ENCODE measurements around the gene ATRNL1. TPM values are rescaled to one million over a fixed set of nuclear protein-coding genes. Genes with fewer than 3 reads are reported as not detected.

The ATRNL1 gene
- total RNA-seq, 2 donors from 2014 or later, result 4.1 to 4.5 TPM

DNA sequence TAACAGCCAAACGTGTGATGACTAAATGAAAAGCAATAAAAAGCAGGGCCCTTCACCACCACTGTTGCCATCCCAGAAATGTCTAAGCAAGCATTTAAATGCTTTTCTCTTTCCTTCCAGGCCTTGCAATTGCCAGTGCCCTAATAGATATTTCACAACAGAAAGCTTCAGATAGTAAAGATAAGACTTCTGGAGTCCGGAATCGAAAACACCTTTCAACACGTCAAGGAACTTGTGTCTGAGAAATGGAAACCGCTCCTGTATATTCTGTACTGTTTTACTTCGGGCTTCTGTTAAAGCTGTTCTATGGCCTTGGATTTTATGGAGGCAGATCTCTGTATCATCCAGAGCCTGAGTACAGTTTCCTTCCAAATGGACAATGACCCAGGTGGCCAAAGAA is 851.4 kb downstream of the ATRNL1 start:
- H3K9me3 ChIP-seq, result no peaks in the 10 kb centered on the region
- no peaks in the 10 kb centered on the region for H3K4me1 ChIP-seq
- H3K27ac ChIP-seq, result no peak overlapping the region
- H3K27me3 ChIP-seq, result no peaks in the 10 kb centered on the region
- TF ChIP-seq, protein P1, sequence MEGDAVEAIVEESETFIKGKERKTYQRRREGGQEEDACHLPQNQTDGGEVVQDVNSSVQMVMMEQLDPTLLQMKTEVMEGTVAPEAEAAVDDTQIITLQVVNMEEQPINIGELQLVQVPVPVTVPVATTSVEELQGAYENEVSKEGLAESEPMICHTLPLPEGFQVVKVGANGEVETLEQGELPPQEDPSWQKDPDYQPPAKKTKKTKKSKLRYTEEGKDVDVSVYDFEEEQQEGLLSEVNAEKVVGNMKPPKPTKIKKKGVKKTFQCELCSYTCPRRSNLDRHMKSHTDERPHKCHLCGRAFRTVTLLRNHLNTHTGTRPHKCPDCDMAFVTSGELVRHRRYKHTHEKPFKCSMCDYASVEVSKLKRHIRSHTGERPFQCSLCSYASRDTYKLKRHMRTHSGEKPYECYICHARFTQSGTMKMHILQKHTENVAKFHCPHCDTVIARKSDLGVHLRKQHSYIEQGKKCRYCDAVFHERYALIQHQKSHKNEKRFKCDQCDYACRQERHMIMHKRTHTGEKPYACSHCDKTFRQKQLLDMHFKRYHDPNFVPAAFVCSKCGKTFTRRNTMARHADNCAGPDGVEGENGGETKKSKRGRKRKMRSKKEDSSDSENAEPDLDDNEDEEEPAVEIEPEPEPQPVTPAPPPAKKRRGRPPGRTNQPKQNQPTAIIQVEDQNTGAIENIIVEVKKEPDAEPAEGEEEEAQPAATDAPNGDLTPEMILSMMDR (IDR thresholded peaks at IDR 0.05), result no peak
- H3K4me3 ChIP-seq, result no peak overlapping the region
- no peaks in the 10 kb centered on the region for H3K36me3 ChIP-seq
- no peak for DNase-seq (ENCODE audit: low spot score)

DNA sequence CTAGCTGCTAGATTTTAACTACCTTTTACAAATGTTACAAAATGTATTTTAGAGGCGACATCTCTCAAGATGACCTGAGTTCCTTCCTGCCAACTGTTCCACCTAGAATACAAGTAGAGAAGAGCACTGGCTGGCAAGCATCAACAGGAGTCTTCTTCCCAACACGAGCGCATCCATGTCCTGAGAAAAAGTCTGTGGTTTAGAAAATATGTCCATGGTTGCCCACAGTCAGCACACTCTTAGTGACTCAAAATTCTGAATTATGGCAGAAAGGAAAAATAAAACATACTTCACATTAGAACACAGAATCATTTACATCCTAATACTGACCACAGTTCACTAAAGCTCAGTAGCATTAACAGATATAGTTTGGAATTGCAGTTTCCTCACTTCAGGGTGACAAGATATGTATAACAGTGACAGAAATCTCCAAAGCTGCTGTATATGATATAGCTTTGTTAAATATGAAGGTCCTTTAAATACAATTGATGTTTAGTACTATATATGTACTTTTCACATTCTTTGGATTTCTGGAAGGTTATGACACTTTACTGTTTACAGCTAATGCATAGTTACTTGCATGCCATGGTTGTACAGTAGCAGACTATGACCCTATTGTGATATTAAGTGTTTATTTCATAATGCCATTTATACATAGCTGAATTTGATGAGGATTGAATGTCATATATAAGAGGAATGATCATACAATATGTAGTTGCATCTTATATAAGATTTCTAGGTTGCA is 852.7 kb downstream of the ATRNL1 start:
- no peaks in the 10 kb centered on the region for H3K9me3 ChIP-seq
- DNase-seq (ENCODE audit: low spot score), result no peak
- no peaks in the 10 kb centered on the region for H3K27me3 ChIP-seq
- no peaks in the 10 kb centered on the region for H3K36me3 ChIP-seq
- no peak overlapping the region for H3K27ac ChIP-seq
- no peak overlapping the region for H3K4me3 ChIP-seq
- TF ChIP-seq, protein P1 (IDR thresholded peaks at IDR 0.05), result no peak
- no peaks in the 10 kb centered on the region for H3K4me1 ChIP-seq

DNA sequence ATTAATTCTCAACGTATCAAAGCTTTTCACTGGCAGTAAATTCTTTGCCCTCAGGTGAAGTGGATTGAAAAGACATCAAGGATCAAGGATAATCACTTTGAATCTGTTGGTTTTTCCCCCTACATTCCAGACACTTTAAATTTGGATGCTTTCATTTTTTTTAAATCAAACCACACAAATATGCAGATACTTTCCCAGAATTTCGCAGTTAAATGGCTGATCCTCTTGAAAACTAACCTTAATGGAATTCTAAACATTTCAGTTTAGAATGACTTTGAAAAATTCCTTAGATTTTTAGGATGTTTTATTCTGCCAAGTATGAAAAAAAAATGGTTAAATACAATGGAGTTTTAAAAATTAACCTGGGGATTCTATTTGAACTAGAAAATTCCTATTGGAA is 853.9 kb downstream of the ATRNL1 start:
- no peaks in the 10 kb centered on the region for H3K27me3 ChIP-seq
- no peak overlapping the region for H3K4me3 ChIP-seq
- H3K9me3 ChIP-seq, result no peaks in the 10 kb centered on the region
- no peak for DNase-seq (ENCODE audit: low spot score)
- H3K4me1 ChIP-seq, result no peaks in the 10 kb centered on the region
- TF ChIP-seq, protein P1 (IDR thresholded peaks at IDR 0.05), result no peak
- no peaks in the 10 kb centered on the region for H3K36me3 ChIP-seq
- no peak overlapping the region for H3K27ac ChIP-seq

DNA sequence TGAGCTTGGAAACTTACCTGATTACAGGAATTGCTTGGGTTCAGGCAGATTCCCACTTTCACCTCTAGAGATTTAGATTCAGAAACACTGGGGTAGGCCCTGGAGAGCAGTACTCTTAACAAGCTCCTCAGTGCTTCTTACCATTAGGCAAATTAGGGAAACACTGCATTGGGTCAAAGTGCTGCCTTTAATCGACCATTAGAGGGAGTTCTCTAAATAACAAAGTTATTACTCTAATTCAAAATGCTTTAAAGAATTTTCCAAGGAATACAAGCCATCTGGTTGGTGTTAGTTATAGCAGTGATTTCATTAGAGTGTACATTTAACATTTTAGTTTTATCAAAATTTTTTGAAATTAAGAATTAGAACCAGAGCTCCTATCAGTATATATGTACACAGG is 855.3 kb downstream of the ATRNL1 start:
- H3K9me3 ChIP-seq, result no peaks in the 10 kb centered on the region
- no peak for DNase-seq (ENCODE audit: low spot score)
- H3K4me3 ChIP-seq, result no peak overlapping the region

DNA sequence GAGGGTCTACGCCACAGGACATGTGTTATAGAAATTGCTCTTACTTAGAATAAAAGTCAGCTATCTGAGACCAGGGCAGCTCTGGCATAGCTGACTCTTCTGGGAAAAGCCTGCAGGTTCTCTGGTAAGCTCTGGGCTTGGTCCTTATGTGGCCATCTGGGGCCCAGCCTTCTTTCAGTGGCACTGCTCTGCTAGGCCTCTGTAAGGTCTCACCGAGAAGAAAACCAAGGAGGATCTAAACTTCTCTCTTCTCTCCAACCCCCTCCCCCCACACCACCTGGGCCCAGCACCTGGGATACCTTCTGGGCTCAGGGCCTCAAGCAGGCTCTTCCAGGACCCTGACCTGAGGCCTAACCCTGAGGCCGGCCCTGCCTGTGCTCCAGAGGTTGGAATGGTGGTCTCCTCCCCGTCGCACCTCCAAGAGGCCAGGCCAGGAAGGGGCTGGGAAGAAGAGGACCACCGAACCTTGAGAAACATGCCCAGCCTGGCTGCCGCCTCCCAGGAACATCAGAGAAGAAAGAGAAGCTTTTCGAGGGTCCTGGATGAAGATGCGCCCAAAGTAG is 856.2 kb downstream of the ATRNL1 start:
- Histone ChIP-seq H3K9me3 (no peaks in the 10 kb centered on the region), H3K4me1 (no peaks in the 10 kb centered on the region), H3K36me3 (no peaks in the 10 kb centered on the region), H3K27ac (no peak overlapping the region), H3K4me3 (no peak overlapping the region), H3K27me3 (no peaks in the 10 kb centered on the region)
- no peak for DNase-seq (ENCODE audit: low spot score)
- TF ChIP-seq, protein P1 (IDR thresholded peaks at IDR 0.05), result no peak

More for the DNA sequence above, 855.3 kb downstream of the ATRNL1 start:
- Histone ChIP-seq H3K27me3 (no peaks in the 10 kb centered on the region), H3K4me1 (no peaks in the 10 kb centered on the region), H3K27ac (no peak overlapping the region), H3K36me3 (no peaks in the 10 kb centered on the region)
- TF ChIP-seq, protein P1 (IDR thresholded peaks at IDR 0.05), result peak in 1 of 2 donors; percentile 58

Measured in right atrium auricular region (tissue), 2 donors.